Neuron (in vitro differentiated cells): ENCODE data around the gene TMEM225B.

Experiments used
- H2AFZ ChIP-seq: one replicate; pipeline ENCODE4 v1.6.1; 2013; ENCODE audit warnings: low read depth, mild to moderate bottlenecking, inconsistent platforms, low read length, moderate library complexity
- H3K27me3 ChIP-seq: one replicate; pipeline ENCODE4 v1.6.1; 2013; ENCODE audit warnings: low read length; ENCODE audit not compliant: insufficient read depth
- H3K36me3 ChIP-seq: one replicate; pipeline ENCODE4 v1.6.1; 2013; ENCODE audit warnings: low read length; ENCODE audit not compliant: insufficient read depth
- H3K4me1 ChIP-seq: one replicate; pipeline ENCODE4 v1.6.1; 2013; ENCODE audit warnings: low read length; ENCODE audit not compliant: insufficient read depth
- H3K4me3 ChIP-seq: 2 replicates; pipeline ENCODE4 v1.5.1; 2013; ENCODE audit warnings: mild to moderate bottlenecking, low read length, moderate library complexity
- H3K9me3 ChIP-seq: one replicate; pipeline ENCODE4 v1.6.1; 2013; ENCODE audit warnings: low read length

The TMEM225B gene

GRCh38 chr7:99594948-99595745, 2.9 kb upstream of the TMEM225B start:
- no peaks in the 10 kb centered on the region for H3K9me3 ChIP-seq
- H3K4me1 ChIP-seq: no peaks in the 10 kb centered on the region
- no peaks in the 10 kb centered on the region for H3K36me3 ChIP-seq
- H3K4me3 ChIP-seq: no peak overlapping the region
- H2AFZ ChIP-seq: no peak overlapping the region
- H3K27me3 ChIP-seq: no peaks in the 10 kb centered on the region

GRCh38 chr7:99596408-99596955, 1.6 kb upstream of the TMEM225B start:
- no peak overlapping the region for H2AFZ ChIP-seq
- no peaks in the 10 kb centered on the region for H3K36me3 ChIP-seq
- H3K4me3 ChIP-seq: no peak overlapping the region
- no peaks in the 10 kb centered on the region for H3K9me3 ChIP-seq
- no peaks in the 10 kb centered on the region for H3K4me1 ChIP-seq
- no peaks in the 10 kb centered on the region for H3K27me3 ChIP-seq

- no peaks in the 10 kb centered on the region for H3K9me3 ChIP-seq
- H3K4me1 ChIP-seq: no peaks in the 10 kb centered on the region
- H3K4me3 ChIP-seq: no peak overlapping the region
Measured at GRCh38 chr7:99599836-99600235, 1.8 kb downstream of the TMEM225B start.

GRCh38 chr7:99601656-99602310, 3.7 kb downstream of the TMEM225B start:
- Histone ChIP-seq H2AFZ (no peak overlapping the region), H3K36me3 (no peaks in the 10 kb centered on the region), H3K9me3 (no peaks in the 10 kb centered on the region), H3K27me3 (no peaks in the 10 kb centered on the region), H3K4me3 (no peak overlapping the region), H3K4me1 (no peaks in the 10 kb centered on the region)

More at GRCh38 chr7:99599836-99600235, 1.8 kb downstream of the TMEM225B start:
- Histone ChIP-seq H3K36me3 (no peaks in the 10 kb centered on the region), H2AFZ (no peak overlapping the region), H3K27me3 (no peaks in the 10 kb centered on the region)

GRCh38 chr7:99605527-99605926, 7.5 kb downstream of the TMEM225B start:
- Histone ChIP-seq H3K4me3 (no peak overlapping the region), H2AFZ (no peak overlapping the region), H3K36me3 (no peaks in the 10 kb centered on the region), H3K4me1 (no peaks in the 10 kb centered on the region), H3K27me3 (no peaks in the 10 kb centered on the region), H3K9me3 (no peaks in the 10 kb centered on the region)

GRCh38 chr7:99606531-99606930, 8.5 kb downstream of the TMEM225B start:
- Histone ChIP-seq H2AFZ (no peak overlapping the region), H3K9me3 (no peaks in the 10 kb centered on the region), H3K27me3 (no peaks in the 10 kb centered on the region), H3K36me3 (no peaks in the 10 kb centered on the region), H3K4me1 (no peaks in the 10 kb centered on the region), H3K4me3 (no peak overlapping the region)

- Histone ChIP-seq H3K4me3 (no peak overlapping the region), H3K27me3 (no peaks in the 10 kb centered on the region), H3K9me3 (no peaks in the 10 kb centered on the region), H2AFZ (no peak overlapping the region), H3K4me1 (no peaks in the 10 kb centered on the region), H3K36me3 (no peaks in the 10 kb centered on the region)
Measured at GRCh38 chr7:99607548-99607947, 9.5 kb downstream of the TMEM225B start.

GRCh38 chr7:99614495-99614894, 16.4 kb downstream of the TMEM225B start:
- no peak overlapping the region for H3K4me3 ChIP-seq
- no peaks in the 10 kb centered on the region for H3K9me3 ChIP-seq
- H2AFZ ChIP-seq: no peak overlapping the region

GRCh38 chr7:99615989-99616358, 17.9 kb downstream of the TMEM225B start:
- Histone ChIP-seq H3K36me3 (peaks cover 29% of the 10 kb centered on the region), H3K4me1 (peaks cover 9% of the 10 kb centered on the region), H3K27me3 (no peaks in the 10 kb centered on the region), H2AFZ (no peak overlapping the region), H3K9me3 (no peaks in the 10 kb centered on the region), H3K4me3 (peak overlapping the region; percentile 58)

More at GRCh38 chr7:99614495-99614894, 16.4 kb downstream of the TMEM225B start:
- Histone ChIP-seq H3K36me3 (peaks cover 15% of the 10 kb centered on the region), H3K4me1 (peaks cover 9% of the 10 kb centered on the region), H3K27me3 (no peaks in the 10 kb centered on the region)

GRCh38 chr7:99616359-99617191, 18.5 kb downstream of the TMEM225B start, which contains the start of gene ZSCAN25:
ZSCAN25 (plus strand) TSS chr7:99616946; CDS start chr7:99619607, 2,661 bp downstream.
- Histone ChIP-seq H3K36me3 (peaks cover 35% of the 10 kb centered on the region), H2AFZ (peak within 1 kb of the TSS; percentile 46), H3K27me3 (no peaks in the 10 kb centered on the region), H3K4me3 (peak within 1 kb of the TSS; percentile 58), H3K9me3 (no peaks in the 10 kb centered on the region), H3K4me1 (peaks cover 9% of the 10 kb centered on the region)

GRCh38 chr7:99617192-99617781, 19.2 kb downstream of the TMEM225B start:
- Histone ChIP-seq H3K9me3 (no peaks in the 10 kb centered on the region), H3K36me3 (peaks cover 41% of the 10 kb centered on the region), H2AFZ (no peak overlapping the region), H3K4me1 (peaks cover 9% of the 10 kb centered on the region), H3K27me3 (no peaks in the 10 kb centered on the region), H3K4me3 (peak overlapping the region; percentile 58)

GRCh38 chr7:99618726-99619125, 20.7 kb downstream of the TMEM225B start:
- Histone ChIP-seq H3K27me3 (no peaks in the 10 kb centered on the region), H3K4me1 (peaks cover 9% of the 10 kb centered on the region), H2AFZ (no peak overlapping the region), H3K4me3 (no peak overlapping the region), H3K9me3 (no peaks in the 10 kb centered on the region), H3K36me3 (peaks cover 53% of the 10 kb centered on the region)
